ENCODE results near the gene MRPS31.

DNA sequence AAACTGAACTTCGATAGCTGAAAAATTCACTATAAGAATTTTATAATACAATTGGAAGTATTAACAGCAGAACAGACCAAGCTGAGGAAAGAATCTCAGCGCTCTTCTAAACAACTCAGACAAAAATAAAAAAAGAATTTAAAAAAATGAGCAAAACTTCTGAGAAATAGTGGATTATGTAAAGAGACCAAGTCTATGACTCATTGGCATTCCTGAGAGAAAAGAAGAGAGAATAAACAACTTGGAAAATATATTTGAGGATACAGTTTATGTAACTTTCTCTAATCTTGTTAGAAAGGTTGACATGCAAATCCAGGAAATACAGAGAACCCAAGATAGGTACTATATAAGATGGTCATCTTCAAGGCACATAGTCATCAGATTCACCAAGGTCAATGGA is 43.8 kb upstream of the MRPS31 start:
- TF ChIP-seq, protein P1, sequence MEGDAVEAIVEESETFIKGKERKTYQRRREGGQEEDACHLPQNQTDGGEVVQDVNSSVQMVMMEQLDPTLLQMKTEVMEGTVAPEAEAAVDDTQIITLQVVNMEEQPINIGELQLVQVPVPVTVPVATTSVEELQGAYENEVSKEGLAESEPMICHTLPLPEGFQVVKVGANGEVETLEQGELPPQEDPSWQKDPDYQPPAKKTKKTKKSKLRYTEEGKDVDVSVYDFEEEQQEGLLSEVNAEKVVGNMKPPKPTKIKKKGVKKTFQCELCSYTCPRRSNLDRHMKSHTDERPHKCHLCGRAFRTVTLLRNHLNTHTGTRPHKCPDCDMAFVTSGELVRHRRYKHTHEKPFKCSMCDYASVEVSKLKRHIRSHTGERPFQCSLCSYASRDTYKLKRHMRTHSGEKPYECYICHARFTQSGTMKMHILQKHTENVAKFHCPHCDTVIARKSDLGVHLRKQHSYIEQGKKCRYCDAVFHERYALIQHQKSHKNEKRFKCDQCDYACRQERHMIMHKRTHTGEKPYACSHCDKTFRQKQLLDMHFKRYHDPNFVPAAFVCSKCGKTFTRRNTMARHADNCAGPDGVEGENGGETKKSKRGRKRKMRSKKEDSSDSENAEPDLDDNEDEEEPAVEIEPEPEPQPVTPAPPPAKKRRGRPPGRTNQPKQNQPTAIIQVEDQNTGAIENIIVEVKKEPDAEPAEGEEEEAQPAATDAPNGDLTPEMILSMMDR (conservative IDR thresholded peaks at IDR 0.05) = no peak
- no peak for TF ChIP-seq ZFX (IDR thresholded peaks at IDR 0.05)

Data from C4-2B (cell line).